Endothelial cell of umbilical vein (primary cell): ENCODE data around the gene OLFML2A. TPM values are rescaled to one million over a fixed set of nuclear protein-coding genes. Genes with fewer than 3 reads are reported as not detected.

ENCODE experiments used
- BruUV-seq: library from RNA; stranded (reverse); fragments of 400-500 nt; replicated peaks from 2 replicates; lab custom pipeline; 2021; lab: Mats Ljungman, UMichigan
- CTCF ChIA-PET: fragments of 300-600, 350-600 bp; sonication (Branson Sonifier 250); formaldehyde crosslinking; loops from one replicate; lab custom pipeline; 2021; ENCODE audit warnings: antibody characterized with exemption, inconsistent platforms; lab: Charles Lee
- POLR2A ChIA-PET: fragments of 300-600, 350-600 bp; sonication (Branson Sonifier 250); formaldehyde crosslinking; loops from one replicate; lab custom pipeline; 2021; ENCODE audit warnings: antibody characterized with exemption, inconsistent platforms; lab: Charles Lee
- DNase-seq: peaks from one replicate; pipeline ENCODE4 v3.0.0-alpha.2; 2011; ENCODE audit warnings: low read depth, low spot score
- FAIRE-seq: peaks from 2 replicates; lab custom pipeline; 2011; peaks lifted over from hg19 to GRCh38; lab: Jason Lieb, UNC
- H2AFZ ChIP-seq: 2 replicates; pipeline ENCODE4 v1.6.0; 2012; ENCODE audit warnings: low read depth, low read length, control low read depth, inconsistent platforms
- H3K27ac ChIP-seq: 2 replicates; pipeline ENCODE4 v1.5.1; 2011; ENCODE audit warnings: low read depth, mild to moderate bottlenecking, control low read depth, low read length, moderate library complexity; ENCODE audit not compliant: insufficient read depth
- H3K27me3 ChIP-seq, 2 experiments: 2 replicates each; pipeline versions ENCODE4 v1.6.0 to v1.6.1; 2011; ENCODE audit warnings: low read length in 2 of 2, mixed read lengths in 1 of 2; ENCODE audit not compliant: control insufficient read depth in 2 of 2, insufficient read depth in 2 of 2
- H3K36me3 ChIP-seq, 2 experiments: 2 replicates in 1 of 2; 3 replicates in 1 of 2; pipeline ENCODE4 v1.5.1; 2011; ENCODE audit warnings: low read length in 2 of 2, mild to moderate bottlenecking in 1 of 2, moderate library complexity in 1 of 2; ENCODE audit not compliant: control insufficient read depth in 2 of 2, insufficient read depth in 2 of 2; ENCODE audit errors: extremely low read depth in 1 of 2
- H3K4me1 ChIP-seq: 3 replicates; pipeline ENCODE4 v1.5.1; 2011; ENCODE audit warnings: mild to moderate bottlenecking, low read length; ENCODE audit not compliant: control insufficient read depth, insufficient read depth; ENCODE audit errors: extremely low read depth
- H3K4me2 ChIP-seq: 2 replicates; pipeline ENCODE4 v1.6.1; 2011; ENCODE audit warnings: low read length, control low read depth, mixed read lengths; ENCODE audit not compliant: insufficient read depth
- H3K4me3 ChIP-seq, 3 experiments: fragments of 200-600 bp in 1 of 3; sonication (generic), shearing (Covaris generic) in 1 of 3; replicated peaks in 1 of 3; 2 replicates each; pipeline ENCODE4 v1.5.1; 2011 to 2016; ENCODE audit warnings: control low read depth in 3 of 3, low read length in 3 of 3, mild to moderate bottlenecking in 2 of 3, inconsistent platforms in 1 of 3, low read depth in 1 of 3, moderate library complexity in 1 of 3; ENCODE audit not compliant: insufficient read depth in 1 of 3
- H3K79me2 ChIP-seq: 2 replicates; pipeline ENCODE4 v1.6.0; 2012; ENCODE audit warnings: low read length, inconsistent platforms; ENCODE audit not compliant: control insufficient read depth, insufficient read depth
- H3K9ac ChIP-seq: replicated peaks from 2 replicates; pipeline ENCODE3; 2011; ENCODE audit warnings: low read length, control low read depth; ENCODE audit not compliant: insufficient read depth; ENCODE audit errors: extremely low read depth
- H3K9me1 ChIP-seq: replicated peaks from 3 replicates; pipeline ENCODE4 v1.6.0; 2011; ENCODE audit warnings: mild to moderate bottlenecking, low read length; ENCODE audit not compliant: control insufficient read depth, insufficient read depth; ENCODE audit errors: extremely low read depth
- H3K9me3 ChIP-seq: replicated peaks from 2 replicates; pipeline ENCODE4 v1.5.1; 2012; ENCODE audit warnings: low read length, inconsistent platforms; ENCODE audit not compliant: control insufficient read depth, insufficient read depth
- H4K20me1 ChIP-seq: replicated peaks from 2 replicates; pipeline ENCODE3; 2011; ENCODE audit warnings: mild to moderate bottlenecking, low read length; ENCODE audit not compliant: control insufficient read depth, insufficient read depth; ENCODE audit errors: extremely low read depth
- CTCF ChIP-seq, 2 donors: IDR thresholded peaks; 1 replicate in 1 of 2; 2 replicates in 1 of 2; pipeline ENCODE4 v1.5.1; 2011; ENCODE audit warnings: low read length in 2 of 2, mild to moderate bottlenecking in 2 of 2, moderate library complexity in 2 of 2, control low read depth in 1 of 2, inconsistent platforms in 1 of 2, low read depth in 1 of 2; ENCODE audit not compliant: insufficient read depth in 1 of 2; ENCODE audit errors: extremely low read depth in 1 of 2
- FOS ChIP-seq: IDR thresholded peaks from 2 replicates; pipeline ENCODE4 v1.6.1; 2011; ENCODE audit warnings: mild to moderate bottlenecking, low read length, moderate library complexity, borderline replicate concordance; ENCODE audit not compliant: insufficient read depth
- JUN ChIP-seq: IDR thresholded peaks from 2 replicates; pipeline ENCODE4 v1.6.1; 2011; ENCODE audit warnings: borderline replicate concordance, low read depth; ENCODE audit not compliant: insufficient read length, insufficient read depth
- MYC ChIP-seq: IDR thresholded peaks from one replicate; pipeline ENCODE4 v1.6.1; 2011; ENCODE audit warnings: mild to moderate bottlenecking, low read depth, low read length
- POLR2A ChIP-seq: IDR thresholded peaks from 2 replicates; pipeline ENCODE4 v1.6.1; 2012; ENCODE audit warnings: low read depth, mild to moderate bottlenecking, control low read depth, low read length
- POLR2AphosphoS5 ChIP-seq: IDR thresholded peaks from 2 replicates; pipeline ENCODE4 v1.6.1; 2012; ENCODE audit warnings: low read depth, mild to moderate bottlenecking, control low read depth, low read length, moderate library complexity; ENCODE audit not compliant: insufficient read depth
- dilution Hi-C: fragments of 300-500 bp; cut with MboI; formaldehyde crosslinking; loops from one replicate; pipeline ENCODE4 v1.15.0; 2019; ENCODE audit warnings: low sequenced_read_pairs; ENCODE audit not compliant: extremely low pct_ligation_motif_present
- intact Hi-C: fragments of 100-400 bp; cut with micrococcal nuclease; formaldehyde crosslinking; loops from one replicate; pipeline ENCODE4 v1.10.0; 2022
- polyA plus RNA-seq, 4 experiments: library from polyadenylated mRNA; depleted of rRNA in 3 of 4; stranded (reverse) in 3 of 4; unstranded in 1 of 4; fragments of >200 nt; gene quantifications; 2 replicates each; pipeline versions ENCODE4 v1.2.1 to v1.2.3, GENCODE V29; 2011 to 2012; ENCODE audit warnings: missing spikeins in 1 of 4
- total RNA-seq: library from RNA; stranded (reverse); gene quantifications from 2 replicates; pipeline ENCODE4 v1.2.3, GENCODE V29; 2021

Gene OLFML2A
- total and polyA plus RNA-seq, 2 donors (not counting 3 experiments of a cell fraction or from before 2014, with no cell fraction given) = 0.92 to 1.1 TPM

- no peak overlapping the region for H3K4me2 ChIP-seq
- no peaks in the 10 kb centered on the region for H3K9me1 ChIP-seq
- H3K27ac ChIP-seq = no peak overlapping the region
- H2AFZ ChIP-seq = no peak overlapping the region
- BruUV-seq = no TSS peak
- DNase-seq = no peak
- H4K20me1 ChIP-seq = no peaks in the 10 kb centered on the region
- H3K9ac ChIP-seq = no peak overlapping the region
- ChIA-PET POLR2A (no interaction called here), CTCF (interaction anchor here (0.6 kb wide), 1 partner anchor 18 kb away, joined by 3 read pairs; no protein-coding TSS in a partner anchor)
- no peaks in the 10 kb centered on the region for H3K27me3 ChIP-seq
- no peak overlapping the region for H3K4me3 ChIP-seq
- intact Hi-C loops = no loop called here
- H3K36me3 ChIP-seq = no peaks in the 10 kb centered on the region
- H3K79me2 ChIP-seq = no peaks in the 10 kb centered on the region
- no peaks in the 10 kb centered on the region for H3K9me3 ChIP-seq
- H3K4me1 ChIP-seq = no peaks in the 10 kb centered on the region
- TF ChIP-seq FOS = no peak
- no peak for TF ChIP-seq MYC
- no peak for TF ChIP-seq JUN
- TF ChIP-seq CTCF (IDR thresholded peaks at IDR 0.05; ENCODE audit: extremely low read depth in 1 of 2, insufficient read depth in 1 of 2, low read depth in 1 of 2, low read length in 2 of 2) = no peak
- no peak for TF ChIP-seq POLR2A
- TF ChIP-seq POLR2AphosphoS5 = no peak
- no peak for FAIRE-seq
- dilution Hi-C loops = no loop called here
Observed at GRCh38 chr9:124810663-124811355, 33.9 kb downstream of the OLFML2A start.
